Putamen (tissue), 1 donor: ENCODE data around the gene FOXJ2.
"Not testable (repeated sequence)": the region's sequence is repeated elsewhere in the genome, so short reads cannot be mapped to it uniquely, and the experiment has no call there.

Experiments
- DNase-seq: peaks from one replicate; pipeline ENCODE4 v3.0.0-alpha.2; 2016; ENCODE audit warnings: low spot score

FOXJ2 gene

DNA sequence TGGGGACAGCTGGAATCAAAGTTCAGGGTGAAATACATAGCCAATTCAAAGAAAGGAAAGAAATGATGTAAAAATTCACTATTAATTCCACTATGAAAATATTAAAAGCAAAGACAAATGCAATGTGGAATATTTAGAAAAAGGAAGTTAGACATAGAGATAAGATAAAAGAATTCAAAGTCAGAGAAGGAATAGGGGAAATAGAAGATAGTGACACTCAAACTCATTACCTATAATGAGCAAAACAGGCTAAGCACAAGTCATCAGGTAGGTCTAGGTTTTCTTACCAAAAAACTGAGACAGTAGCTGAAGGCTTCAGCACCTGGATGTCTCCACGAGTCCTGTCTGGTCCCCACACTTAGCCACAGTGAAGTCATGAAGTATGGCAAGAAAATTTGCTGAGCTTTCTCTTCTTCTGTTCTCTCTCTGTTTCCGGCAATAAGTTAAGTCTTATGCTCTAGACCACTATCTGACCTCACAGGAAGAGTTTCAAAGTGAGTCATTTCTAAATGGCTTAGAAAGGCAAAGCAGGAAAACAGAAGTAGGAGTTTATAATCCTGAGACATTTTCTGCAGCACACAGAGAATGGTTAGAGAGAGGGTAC lies 33.6 kb downstream of the FOXJ2 start, which contains the start of gene C3AR1:
Gene C3AR1 (minus strand): TSS at position 369 of the 604 bp plus-strand sequence. CDS start 6,174 bp downstream, outside the sequence.
- DNase-seq, result peak; percentile 34

DNA sequence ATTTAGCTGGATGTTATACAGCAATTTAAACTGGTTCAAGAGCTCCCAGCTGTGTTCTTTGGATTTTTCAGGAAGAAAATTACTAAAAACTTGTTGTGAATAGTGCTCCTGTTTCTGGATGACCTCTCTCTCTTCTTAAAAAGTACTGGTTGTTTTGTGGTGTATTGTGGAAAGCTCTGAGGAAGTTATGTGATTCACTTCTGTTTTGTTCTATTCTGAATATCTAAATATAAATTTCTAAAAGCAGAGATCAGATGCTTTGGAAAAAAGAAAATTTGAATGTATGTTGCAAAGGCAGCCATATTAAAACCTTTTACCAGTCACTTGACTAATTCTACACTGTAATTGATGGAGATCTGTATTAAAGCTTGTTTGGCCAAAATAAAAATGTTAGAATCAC lies 37.1 kb downstream of the FOXJ2 start:
- DNase-seq, result no peak

DNA sequence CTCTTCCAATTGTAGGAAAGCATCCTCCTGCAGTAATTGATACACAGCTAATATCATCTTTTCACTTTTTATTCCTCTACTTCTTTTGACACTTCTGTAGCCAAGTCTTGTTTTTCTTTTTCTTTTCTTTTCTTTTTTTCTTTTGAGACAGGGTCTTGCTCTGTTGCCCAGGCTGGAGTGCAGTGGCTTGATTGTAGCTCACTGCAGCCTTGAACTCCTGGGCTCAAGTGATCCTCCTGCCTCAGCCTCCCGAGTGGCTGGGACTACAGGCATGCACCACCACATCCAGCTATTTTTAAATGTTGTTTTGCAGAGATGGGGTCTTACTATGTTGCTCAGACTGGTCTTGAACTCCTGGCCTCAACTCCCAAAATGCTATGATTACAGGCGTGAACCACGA lies 39.3 kb downstream of the FOXJ2 start:
- DNase-seq, result not testable (repeated sequence)

DNA sequence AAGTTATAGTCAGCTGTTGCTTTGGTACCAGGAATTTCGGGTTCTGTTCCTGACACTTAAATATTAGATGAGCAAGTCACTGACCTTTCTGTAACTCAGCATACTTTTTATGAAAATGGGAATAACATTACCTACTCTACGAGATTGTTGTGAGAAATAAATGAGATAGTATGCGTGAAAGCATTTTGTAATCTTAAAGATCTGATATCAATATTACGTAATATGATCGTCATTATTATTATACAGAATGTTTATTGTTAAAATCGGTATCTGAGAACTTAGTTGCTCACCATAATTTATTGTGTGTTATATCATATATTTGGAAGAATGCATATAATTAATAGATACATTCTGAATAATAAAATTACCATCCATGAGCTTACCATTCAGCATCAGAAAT lies 43.4 kb downstream of the FOXJ2 start:
- DNase-seq, result no peak

DNA sequence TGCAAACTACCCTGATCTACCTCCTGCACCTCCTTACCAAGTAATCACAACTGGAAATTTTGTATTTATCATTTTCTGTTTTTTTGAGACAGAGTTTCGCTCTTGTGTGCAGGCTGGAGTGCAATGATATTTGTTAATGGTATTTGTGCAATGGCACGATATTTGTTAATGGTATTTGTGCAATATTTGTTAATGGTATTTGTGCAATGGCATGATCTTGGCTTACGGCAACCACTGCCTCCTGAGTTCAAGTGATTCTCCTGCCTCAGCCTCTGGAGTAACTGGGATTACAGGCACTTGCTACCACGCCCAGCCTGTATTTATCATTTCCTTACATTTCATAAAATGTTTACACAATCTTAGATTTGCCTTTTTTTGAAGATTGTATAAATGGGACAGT lies 43.9 kb downstream of the FOXJ2 start:
- no peak for DNase-seq

DNA sequence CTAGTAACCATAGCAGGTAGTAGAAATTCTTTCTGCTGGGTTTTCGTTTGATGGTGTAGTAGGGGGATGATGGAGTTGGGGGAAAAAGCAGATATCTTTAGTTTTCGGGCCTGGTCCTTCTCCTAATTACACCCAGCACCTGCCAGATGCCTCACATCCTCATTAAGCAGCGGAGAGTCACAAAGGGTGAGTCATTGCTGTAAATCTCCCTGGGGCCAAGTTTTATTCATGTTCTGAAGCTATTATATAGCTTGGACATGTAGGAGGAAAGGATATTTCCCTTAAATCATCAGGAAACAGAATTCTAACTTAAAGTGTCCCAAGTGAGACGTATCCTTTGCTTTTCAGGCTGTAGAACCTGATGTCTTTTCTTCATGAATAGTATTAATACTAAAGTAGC lies 44.7 kb downstream of the FOXJ2 start:
- DNase-seq, result no peak

DNA sequence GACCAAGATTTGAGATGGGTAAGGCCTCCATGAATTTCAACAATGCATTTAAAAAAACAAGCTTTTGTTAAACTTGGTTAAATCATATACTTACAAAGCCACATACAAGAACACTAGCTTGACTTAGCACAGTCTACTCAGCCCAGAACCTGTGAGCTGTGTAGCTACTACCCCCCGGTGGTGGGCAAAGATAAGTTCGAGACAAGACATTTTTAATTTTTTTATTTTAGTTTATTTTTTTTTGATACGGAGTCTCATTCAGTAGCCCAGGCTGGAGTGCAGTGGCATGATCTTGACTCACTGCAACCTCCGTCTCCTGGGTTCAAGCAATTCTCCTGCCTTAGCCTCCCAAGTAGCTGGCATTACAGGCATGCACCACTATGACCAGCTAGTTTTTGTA lies 45.9 kb downstream of the FOXJ2 start:
- DNase-seq, result no peak

DNA sequence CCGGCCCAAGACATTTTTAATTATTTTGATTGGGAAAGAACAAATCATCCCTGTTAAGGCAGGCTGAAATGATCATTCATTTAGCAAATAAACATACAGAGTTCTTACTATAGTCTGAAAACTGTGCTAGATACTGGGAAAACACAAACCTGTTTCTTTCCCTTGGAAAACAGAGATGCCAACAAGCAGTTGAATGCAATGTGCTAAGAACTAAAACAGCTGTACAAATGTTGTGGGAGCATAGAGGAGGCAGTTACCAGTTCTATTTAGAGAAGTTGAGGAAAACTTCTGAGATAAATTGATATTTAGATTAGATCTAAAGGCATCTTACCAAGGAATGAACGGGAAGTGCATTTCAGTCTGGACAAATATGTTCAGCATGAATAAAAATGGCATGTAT lies 46.4 kb downstream of the FOXJ2 start:
- DNase-seq, result no peak

DNA sequence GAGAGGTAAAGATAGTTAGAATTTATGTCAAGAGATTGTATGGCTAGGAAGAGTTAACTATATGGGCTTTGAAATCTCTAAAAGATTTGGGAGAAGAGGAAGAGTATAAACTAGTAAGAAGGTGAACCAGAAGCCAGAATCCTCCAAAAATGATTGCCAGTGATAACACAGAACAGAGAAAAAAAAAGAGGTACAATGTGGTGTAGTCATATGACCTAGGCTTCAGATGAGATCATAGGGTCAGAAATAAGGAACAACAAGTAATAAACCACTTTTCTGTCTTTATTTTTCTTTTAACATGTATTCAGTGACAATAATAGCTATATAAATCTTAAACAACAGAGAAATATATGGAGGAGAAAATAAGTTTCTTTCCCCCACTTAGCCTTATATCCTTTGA lies 47.6 kb downstream of the FOXJ2 start:
- no peak for DNase-seq

DNA sequence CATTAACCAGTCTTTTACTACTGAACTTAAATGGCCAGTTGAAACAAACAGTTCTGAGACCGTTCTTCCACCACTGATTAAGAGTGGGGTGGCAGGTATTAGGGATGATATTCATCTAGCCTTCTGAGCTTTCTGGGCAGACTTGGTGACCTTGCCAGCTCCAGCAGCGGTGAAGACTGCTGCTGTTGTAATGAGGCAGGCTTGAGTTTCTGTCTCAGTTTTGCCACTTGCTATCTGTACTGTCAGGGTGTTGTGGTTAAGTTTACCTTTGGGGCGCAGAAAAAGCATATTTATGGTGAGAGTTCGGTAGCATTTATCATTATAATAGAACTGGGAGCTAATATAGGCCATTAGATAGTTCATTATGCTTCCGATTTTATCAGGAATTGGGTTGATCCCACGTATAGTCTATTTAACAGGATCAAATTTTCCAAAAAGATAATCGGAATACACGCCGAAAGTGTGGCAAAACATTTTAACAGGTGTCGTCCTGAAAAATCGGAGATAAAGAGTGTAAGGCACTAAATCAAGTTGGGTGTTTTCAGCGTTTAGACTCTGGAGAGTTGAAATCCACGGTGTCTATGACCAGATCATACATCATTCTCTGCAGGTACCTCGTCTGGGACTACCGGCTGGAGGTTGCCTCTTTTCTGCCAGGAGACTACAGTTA lies 48.9 kb downstream of the FOXJ2 start:
- DNase-seq, result peak; percentile 16

DNA sequence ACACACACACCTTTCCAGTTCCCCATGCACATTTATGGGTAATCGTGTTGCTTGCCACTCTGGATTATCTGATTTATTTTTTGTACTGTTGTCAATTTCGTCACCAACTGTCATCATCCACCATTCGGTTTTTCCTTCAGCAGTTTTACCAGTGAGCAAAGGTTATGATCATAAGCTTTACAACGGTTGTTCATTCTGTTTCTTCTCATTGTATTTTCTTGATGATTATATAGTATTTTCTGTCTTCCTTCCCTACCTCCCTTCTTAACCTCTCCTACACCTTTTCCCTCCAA lies 50.2 kb downstream of the FOXJ2 start:
- DNase-seq, result no peak

DNA sequence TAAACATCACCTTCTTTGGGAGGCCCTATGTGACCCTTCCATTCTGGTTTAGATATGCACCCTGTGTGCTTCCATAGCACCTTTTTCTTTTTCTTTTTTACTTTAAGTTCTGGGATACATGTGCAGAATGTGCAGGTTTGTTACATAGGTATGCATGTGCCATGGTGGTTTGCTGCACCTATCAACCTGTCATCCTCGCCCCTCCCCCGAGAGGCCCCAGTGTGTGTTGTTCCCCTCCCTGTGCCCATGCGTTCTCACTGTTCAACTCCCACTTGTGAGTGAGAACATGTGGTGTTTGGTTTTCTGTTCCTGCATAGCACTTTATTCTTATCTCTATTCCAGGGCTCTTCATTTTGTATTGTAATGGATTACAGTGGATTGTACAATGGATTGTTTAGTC lies 51.8 kb downstream of the FOXJ2 start:
- not testable (repeated sequence) for DNase-seq

DNA sequence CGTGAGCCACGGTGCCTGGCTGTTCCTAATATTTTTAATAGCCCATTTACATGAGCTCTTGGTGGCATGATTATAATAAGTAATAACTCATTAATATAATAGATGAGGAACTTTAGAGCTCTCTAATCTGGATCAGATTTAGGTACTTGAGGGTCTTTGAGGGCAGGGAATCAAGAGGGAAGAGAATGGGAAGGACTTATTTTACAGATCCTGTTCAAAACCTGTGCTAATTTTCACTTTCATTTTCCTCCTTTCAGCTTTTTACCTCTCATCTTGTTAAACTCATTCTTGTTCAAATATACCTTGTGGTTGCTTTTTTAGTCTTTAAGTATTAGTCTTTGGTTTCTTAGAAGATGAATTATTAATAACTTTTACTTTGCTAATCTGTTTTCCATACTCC lies 55.1 kb downstream of the FOXJ2 start:
- no peak for DNase-seq

DNA sequence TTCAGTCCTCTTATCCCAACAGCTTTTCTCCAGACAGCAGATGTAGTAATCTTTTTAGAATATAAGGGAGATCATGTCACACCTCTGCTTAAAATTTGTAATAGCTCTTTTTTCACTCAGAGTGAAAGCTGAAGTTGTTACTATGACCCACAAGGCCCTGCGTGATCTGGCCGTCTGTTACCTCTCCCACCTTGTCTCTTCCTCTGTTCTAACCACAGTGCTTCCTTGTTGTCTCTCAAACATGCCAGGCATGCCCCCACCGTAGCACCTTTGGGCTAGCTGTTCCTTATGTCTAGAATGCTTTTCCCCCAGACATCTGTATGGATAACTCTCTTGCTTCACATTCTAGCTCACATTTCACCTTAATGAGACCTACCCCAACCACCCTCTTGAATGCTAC lies 56.1 kb downstream of the FOXJ2 start:
- DNase-seq, result no peak

DNA sequence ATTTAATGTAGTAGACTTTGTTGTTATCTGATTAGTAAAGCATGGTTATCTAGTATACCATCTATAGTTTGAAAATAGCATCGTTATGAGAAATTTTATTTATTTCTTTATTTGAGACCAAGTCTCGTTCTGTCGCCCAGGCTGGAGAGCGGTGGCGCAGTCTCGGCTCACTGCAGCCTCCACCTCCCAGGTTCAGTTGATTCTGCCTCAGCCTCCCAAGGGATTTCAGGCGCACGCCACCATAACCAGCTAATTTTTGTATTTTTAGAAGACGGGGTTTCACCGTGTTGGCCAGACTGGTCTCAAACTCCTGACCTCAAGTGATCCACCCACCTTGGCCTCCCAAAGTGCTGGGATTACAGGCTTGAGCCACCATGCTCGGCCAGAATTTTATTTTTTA lies 56.8 kb downstream of the FOXJ2 start:
- DNase-seq, result not testable (repeated sequence)

DNA sequence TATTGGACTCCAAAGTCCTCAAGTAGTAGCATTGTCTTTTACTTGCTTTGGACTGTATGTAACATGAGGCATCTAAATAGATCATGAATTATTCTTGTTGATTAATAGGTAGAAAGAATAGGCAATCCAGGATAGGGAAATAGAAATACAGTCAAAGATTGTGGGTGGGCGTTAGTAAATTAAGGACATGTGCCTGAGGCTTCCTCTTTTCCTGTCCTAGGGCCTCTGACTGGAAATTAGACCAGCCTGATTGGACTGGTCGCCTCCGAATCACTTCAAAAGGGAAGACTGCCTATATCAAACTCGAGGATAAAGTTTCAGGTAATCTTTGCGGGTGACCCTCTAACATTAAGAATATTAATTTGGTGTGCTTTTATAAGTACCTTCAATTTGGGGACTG lies 57.2 kb downstream of the FOXJ2 start:
- no peak for DNase-seq

DNA sequence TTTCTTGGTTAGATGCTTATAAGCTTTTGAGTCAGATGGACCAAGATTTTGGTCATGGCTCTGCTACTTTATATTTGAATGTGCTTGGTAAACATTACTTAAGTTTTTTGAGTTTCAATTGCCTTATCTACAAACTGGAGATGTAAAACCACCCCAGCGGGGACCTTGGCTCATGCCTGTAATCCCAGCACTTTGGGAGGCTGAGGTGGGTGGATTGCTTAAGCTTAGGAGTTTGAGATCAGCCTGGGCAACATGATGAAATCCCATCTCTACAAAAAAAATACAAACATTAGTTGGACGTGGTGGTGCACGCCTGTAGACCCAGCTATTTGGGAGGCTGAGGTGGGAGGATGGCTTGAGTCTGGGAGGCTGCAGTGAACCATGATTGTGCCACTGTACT lies 60.8 kb downstream of the FOXJ2 start:
- DNase-seq, result no peak

DNA sequence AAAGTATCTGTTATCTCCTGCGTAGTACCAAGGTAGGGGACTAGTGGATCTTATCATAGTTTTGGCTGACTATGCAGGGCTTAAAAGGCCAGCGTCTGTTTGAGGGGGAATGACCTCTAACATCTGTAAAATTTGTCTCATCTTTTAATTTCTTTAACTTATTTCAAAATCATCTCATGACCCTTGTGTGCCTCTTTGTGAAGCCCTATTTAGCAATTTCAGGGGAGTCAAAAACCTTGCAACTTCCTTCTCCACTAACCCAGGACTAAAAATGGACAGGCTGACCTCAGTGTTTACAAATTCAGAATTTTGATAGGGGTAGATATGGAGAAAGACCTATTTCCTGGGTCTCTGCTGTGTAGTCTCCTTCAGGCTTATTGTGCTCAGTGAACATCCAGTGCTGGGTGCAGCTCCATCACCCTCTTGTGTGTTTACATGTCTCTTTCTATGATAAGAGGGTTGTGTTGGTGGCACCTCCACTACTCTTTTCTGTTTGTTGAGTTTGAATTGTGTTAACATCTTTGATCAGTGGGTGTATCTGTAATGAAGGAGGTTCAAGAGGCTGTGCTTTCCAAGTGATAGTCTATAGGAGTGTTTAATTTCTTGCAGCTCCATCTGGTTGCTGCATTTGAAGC lies 63.9 kb downstream of the FOXJ2 start:
- no peak for DNase-seq

DNA sequence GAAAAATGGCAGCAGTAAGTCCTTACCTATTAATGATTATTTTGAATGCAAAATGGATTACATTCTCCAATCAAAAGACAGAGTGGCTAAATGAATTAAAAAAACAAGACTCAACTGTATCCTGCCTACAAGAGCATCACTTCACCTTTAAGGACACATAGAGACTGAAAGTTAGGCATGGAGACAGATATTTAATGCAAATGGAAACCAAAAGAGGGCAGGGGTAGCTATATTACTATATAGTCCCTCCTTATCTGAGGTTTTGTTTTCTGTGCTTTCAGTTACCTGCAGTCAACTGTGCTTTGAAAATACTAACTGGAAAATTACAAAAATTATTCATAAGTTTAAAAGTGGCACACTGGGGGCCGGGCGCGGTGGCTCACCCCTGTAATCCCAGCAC lies 66.7 kb downstream of the FOXJ2 start:
- no peak for DNase-seq
